Measurements from ENCODE around the gene SND1.

- no peak for TF ChIP-seq HDGF (IDR thresholded peaks at IDR 0.05; ENCODE audit: borderline replicate concordance)
- no peak for TF ChIP-seq FOXM1 (IDR thresholded peaks at IDR 0.05; ENCODE audit: borderline replicate concordance)
- no peak for TF ChIP-seq FOXK2 (IDR thresholded peaks at IDR 0.05)
- no peak for TF ChIP-seq BHLHE40 (IDR thresholded peaks at IDR 0.05; ENCODE audit: borderline replicate concordance)
- no peak for TF ChIP-seq TARDBP (IDR thresholded peaks at IDR 0.05)
- no peak for TF ChIP-seq FOXA1 (IDR thresholded peaks at IDR 0.05)
- no peak for TF ChIP-seq ARNT (IDR thresholded peaks at IDR 0.05)
- no peak for TF ChIP-seq L3MBTL2 (conservative IDR thresholded peaks at IDR 0.05)
- TF ChIP-seq PKNOX1 (IDR thresholded peaks at IDR 0.05), result no peak
- TF ChIP-seq SP1 (IDR thresholded peaks at IDR 0.05), result no peak
- TF ChIP-seq ZNF384 (IDR thresholded peaks at IDR 0.05), result no peak
Observed at GRCh38 chr7:127943541-127944521, 291.8 kb downstream of the SND1 start.
